ENCODE results near the gene PCGF3.

DNA sequence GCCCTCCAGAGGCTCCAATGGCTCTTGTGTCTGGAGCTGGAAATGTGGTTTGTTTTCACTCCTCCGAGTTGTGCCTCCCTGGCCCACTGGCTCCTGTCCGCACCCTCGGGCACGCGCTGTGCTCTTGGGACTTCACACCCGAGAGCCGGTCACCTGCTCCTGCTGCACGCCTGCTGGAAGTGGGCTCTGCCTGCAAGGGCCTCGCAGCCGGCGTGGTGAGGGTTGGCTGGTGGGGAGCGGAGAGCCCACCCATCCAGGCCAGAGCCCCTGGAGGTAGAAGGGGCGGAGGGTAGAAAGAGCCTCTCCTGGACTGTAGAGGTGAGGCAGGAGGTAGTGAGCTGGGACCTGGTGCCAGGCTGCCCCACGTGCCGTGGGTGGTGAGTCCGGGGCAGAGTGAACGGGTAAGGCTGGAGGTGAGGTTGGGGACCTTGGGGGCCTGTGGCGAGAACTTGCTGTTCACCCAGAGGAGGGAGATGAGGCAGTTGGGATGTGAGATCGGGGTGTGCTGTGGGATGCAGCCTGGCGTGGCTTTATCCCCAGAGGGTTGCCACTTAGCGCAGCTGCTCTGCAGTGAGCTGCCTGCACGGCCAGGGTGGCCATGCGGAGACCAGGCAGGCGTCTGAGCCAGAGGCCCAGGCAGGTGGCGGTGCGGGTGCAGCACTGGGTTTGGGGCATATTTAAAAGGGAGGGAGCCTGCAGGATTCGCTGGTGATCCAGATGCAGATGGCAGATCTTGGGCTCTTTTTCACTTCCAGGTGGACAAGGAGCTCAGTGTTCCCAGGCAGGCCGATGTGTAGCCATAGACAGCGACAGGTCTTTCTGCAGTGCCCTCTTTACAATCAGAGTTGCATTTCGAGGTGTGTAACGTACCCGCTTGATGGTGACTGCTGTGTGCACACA lies 48.8 kb downstream of the PCGF3 start:
- TF ChIP-seq, protein P1, sequence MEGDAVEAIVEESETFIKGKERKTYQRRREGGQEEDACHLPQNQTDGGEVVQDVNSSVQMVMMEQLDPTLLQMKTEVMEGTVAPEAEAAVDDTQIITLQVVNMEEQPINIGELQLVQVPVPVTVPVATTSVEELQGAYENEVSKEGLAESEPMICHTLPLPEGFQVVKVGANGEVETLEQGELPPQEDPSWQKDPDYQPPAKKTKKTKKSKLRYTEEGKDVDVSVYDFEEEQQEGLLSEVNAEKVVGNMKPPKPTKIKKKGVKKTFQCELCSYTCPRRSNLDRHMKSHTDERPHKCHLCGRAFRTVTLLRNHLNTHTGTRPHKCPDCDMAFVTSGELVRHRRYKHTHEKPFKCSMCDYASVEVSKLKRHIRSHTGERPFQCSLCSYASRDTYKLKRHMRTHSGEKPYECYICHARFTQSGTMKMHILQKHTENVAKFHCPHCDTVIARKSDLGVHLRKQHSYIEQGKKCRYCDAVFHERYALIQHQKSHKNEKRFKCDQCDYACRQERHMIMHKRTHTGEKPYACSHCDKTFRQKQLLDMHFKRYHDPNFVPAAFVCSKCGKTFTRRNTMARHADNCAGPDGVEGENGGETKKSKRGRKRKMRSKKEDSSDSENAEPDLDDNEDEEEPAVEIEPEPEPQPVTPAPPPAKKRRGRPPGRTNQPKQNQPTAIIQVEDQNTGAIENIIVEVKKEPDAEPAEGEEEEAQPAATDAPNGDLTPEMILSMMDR (IDR thresholded peaks at IDR 0.05; ENCODE audit: low read depth, low read length), result no peak
- no peak for TF ChIP-seq EZH2phosphoT487 (IDR thresholded peaks at IDR 0.05; ENCODE audit: low read depth)

Data from OCI-LY3 (cell line).